Measurements from ENCODE around the gene IGFBP5. TPM values are rescaled to one million over a fixed set of nuclear protein-coding genes. Genes with fewer than 3 reads are reported as not detected.

The IGFBP5 gene
- total and polyA plus RNA-seq, 10 donors, result 5.0 to 114 (median 28.9) TPM

DNA sequence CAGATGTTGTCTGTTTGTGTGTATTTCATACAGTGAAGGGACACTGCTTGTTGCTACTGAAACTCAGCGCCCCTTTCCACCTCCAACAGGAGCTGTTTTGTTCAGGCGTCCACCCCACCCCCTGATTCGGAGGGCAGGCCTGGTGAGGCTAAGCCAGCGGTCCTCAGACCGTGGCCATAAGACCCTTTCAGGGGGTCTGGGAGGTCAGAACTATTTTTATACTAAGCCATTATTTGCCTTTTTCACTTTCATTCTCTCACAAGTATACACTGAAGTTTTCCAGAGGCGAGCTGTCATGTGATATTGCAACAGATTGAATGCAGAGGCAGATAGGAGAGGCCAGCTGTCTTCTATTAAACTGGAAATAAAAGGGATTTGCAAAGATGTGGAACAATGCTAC is 39.7 kb upstream of the IGFBP5 start:
- no peaks in the 10 kb centered on the region for H3K9me3 ChIP-seq
- peak overlapping the region in 1 of 8 donors; percentile 26 for H3K27ac ChIP-seq
- no peak overlapping the region for H3K4me3 ChIP-seq
- WGBS, 5 donors, result 73 to 90% (median 83%) methylated on average over 6 of the region's 6 CpGs
- no peaks in the 10 kb centered on the region for H3K27me3 ChIP-seq (replicated peaks in 1 of 7)
- TF ChIP-seq, protein P1, sequence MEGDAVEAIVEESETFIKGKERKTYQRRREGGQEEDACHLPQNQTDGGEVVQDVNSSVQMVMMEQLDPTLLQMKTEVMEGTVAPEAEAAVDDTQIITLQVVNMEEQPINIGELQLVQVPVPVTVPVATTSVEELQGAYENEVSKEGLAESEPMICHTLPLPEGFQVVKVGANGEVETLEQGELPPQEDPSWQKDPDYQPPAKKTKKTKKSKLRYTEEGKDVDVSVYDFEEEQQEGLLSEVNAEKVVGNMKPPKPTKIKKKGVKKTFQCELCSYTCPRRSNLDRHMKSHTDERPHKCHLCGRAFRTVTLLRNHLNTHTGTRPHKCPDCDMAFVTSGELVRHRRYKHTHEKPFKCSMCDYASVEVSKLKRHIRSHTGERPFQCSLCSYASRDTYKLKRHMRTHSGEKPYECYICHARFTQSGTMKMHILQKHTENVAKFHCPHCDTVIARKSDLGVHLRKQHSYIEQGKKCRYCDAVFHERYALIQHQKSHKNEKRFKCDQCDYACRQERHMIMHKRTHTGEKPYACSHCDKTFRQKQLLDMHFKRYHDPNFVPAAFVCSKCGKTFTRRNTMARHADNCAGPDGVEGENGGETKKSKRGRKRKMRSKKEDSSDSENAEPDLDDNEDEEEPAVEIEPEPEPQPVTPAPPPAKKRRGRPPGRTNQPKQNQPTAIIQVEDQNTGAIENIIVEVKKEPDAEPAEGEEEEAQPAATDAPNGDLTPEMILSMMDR (IDR thresholded peaks at IDR 0.05 in 8 of 11, conservative IDR thresholded peaks at IDR 0.05 in 3 of 11), result no peak
- TF ChIP-seq POLR2A (IDR thresholded peaks at IDR 0.05), result no peak
- no peak for TF ChIP-seq POLR2AphosphoS5 (IDR thresholded peaks at IDR 0.05)
- no peaks in the 10 kb centered on the region for H3K4me1 ChIP-seq
- no peaks in the 10 kb centered on the region for H3K36me3 ChIP-seq
- DNase-seq, result no peak
- intact Hi-C loops (cut with DNase I; ENCODE audit: low total_unique reads), result no loop called here

DNA sequence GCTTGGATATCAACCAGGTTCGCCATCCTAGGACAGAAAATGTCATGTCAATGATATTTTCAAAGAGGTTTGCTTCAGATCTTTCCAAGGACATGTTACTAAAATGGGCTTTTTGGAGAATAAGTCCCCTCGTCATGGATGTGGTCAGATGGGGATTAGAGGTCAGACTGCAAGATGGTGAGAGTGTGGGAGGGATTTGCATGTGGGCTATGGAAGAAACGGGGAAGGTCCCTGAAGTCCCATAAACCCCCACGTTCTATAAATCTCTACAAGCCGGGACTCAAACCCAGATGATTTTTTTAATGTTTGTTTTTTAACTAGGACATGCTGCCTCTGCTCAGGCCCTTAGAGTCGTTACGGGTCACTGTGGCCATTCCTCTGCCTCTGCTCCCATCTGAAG is 37.7 kb upstream of the IGFBP5 start:
- no peak for DNase-seq
- WGBS, 5 donors, result 81 to 91% (median 82%) methylated on average over 7 of the region's 7 CpGs

DNA sequence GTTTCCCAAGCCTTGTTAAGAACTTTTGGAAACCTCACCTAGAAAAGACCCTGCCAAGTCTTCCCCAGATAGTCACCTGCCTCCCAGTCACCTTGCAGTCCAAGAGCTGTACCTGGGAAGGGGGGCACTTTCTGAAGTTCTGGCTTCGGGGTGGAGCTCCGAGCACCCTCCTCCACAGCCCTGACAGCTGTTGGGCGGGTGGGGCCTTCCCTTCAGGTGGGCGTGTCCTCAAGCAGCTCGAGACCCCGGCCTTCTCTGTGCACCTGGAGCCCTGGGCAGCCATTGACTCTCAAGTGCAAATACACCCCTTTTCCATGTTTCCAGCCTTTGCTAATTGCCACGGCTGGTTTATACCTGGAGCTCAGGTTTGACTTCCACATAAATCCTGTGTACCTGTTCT is 37.0 kb upstream of the IGFBP5 start:
- intact Hi-C loops (cut with DNase I; ENCODE audit: low total_unique reads), result no loop called here
- Histone ChIP-seq H3K27me3 (replicated peaks in 1 of 7) (no peaks in the 10 kb centered on the region), H3K9me3 (no peaks in the 10 kb centered on the region), H3K27ac (no peak overlapping the region), H3K4me3 (no peak overlapping the region), H3K36me3 (no peaks in the 10 kb centered on the region), H3K4me1 (no peaks in the 10 kb centered on the region)
- TF ChIP-seq, protein P1 (IDR thresholded peaks at IDR 0.05 in 8 of 11, conservative IDR thresholded peaks at IDR 0.05 in 3 of 11), result no peak
- no peak for TF ChIP-seq POLR2AphosphoS5 (IDR thresholded peaks at IDR 0.05)
- no peak for TF ChIP-seq POLR2A (IDR thresholded peaks at IDR 0.05)
- DNase-seq, result no peak
- 73 to 90% (median 83%) methylated on average over 7 of the region's 7 CpGs for WGBS, 5 donors

More for the DNA sequence above, 37.7 kb upstream of the IGFBP5 start:
- Histone ChIP-seq H3K4me3 (no peak overlapping the region), H3K36me3 (no peaks in the 10 kb centered on the region), H3K27me3 (replicated peaks in 1 of 7) (no peaks in the 10 kb centered on the region), H3K4me1 (no peaks in the 10 kb centered on the region), H3K9me3 (no peaks in the 10 kb centered on the region), H3K27ac (no peak overlapping the region)
- intact Hi-C loops (cut with DNase I; ENCODE audit: low total_unique reads), result no loop called here
- TF ChIP-seq POLR2AphosphoS5 (IDR thresholded peaks at IDR 0.05) (no peak), POLR2A (IDR thresholded peaks at IDR 0.05) (no peak)
- TF ChIP-seq, protein P1 (IDR thresholded peaks at IDR 0.05 in 8 of 11, conservative IDR thresholded peaks at IDR 0.05 in 3 of 11), result no peak

DNA sequence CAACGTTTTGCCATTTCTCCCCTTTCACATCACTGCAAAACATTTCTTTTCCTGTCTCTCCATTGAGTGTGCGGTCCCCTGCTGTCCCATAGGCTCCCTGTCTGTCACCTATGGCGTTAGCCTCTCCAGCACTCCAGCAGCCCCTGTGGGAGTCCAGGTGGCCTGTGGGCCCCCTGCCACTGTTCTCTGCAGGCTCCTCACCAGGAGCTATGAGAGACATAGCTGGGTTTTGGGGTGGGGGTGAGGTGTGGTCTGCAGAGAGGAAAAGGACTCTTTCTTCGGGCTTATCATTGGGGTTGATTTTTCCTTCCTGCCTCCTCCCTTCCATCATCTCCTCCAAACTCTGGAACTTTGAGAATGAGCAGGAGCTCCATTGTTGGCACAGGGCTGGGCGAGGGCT is 36.1 kb upstream of the IGFBP5 start:
- DNase-seq, result no peak
- 72 to 85% (median 80%) methylated on average over 5 of the region's 5 CpGs for WGBS, 5 donors
- no peaks in the 10 kb centered on the region for H3K27me3 ChIP-seq (replicated peaks in 1 of 7)
- TF ChIP-seq POLR2A (IDR thresholded peaks at IDR 0.05) (no peak), POLR2AphosphoS5 (IDR thresholded peaks at IDR 0.05) (no peak)
- TF ChIP-seq, protein P1 (IDR thresholded peaks at IDR 0.05 in 8 of 11, conservative IDR thresholded peaks at IDR 0.05 in 3 of 11), result no peak
- H3K4me1 ChIP-seq, result no peaks in the 10 kb centered on the region
- no peaks in the 10 kb centered on the region for H3K36me3 ChIP-seq
- H3K27ac ChIP-seq, result no peak overlapping the region
- intact Hi-C loops (cut with DNase I; ENCODE audit: low total_unique reads), result no loop called here
- no peaks in the 10 kb centered on the region for H3K9me3 ChIP-seq
- no peak overlapping the region for H3K4me3 ChIP-seq

All from spleen (tissue), 11 donors.